Lung microvascular endothelial cell (primary cell): Measurements from ENCODE around the gene RNF215. TPM values are rescaled to one million over a fixed set of nuclear protein-coding genes. Genes with fewer than 3 reads are reported as not detected.
"Not testable (repeated sequence)": the region's sequence is repeated elsewhere in the genome, so short reads cannot be mapped to it uniquely, and the experiment has no call there.

Experiments
- DNase-seq, 2 donors: peaks; one replicate each; pipeline versions ENCODE4 v3.0.0 to v3.0.0-alpha.2; 2010; ENCODE audit warnings: low read depth in 2 of 2
- total RNA-seq: library from RNA; depleted of rRNA; stranded (reverse); fragments of >200 nt; gene quantifications from 2 replicates; pipeline ENCODE4 v1.2.1, GENCODE V29; 2014

RNF215 gene
- total RNA-seq, 1 donor from 2014 or later = 23.8 TPM

DNA sequence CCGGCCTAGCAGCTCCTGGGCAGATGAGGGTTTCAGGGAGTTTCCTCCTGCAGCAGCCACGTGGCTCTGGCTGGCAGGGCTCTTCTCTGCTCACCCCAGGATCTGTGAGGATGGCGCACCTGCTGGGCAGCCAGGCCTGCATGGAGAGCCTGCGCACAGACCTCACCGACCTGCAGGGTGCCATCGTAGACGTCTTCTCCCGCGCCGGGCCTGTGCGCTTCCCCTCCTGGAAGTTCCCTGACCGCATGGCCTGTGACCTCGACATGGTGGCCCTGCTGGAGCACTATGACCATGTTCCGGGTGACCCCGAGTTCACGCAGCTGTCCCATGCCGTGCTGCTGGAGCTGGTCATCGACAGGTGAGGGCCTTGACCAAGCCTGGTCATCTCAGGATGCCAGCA is 21.3 kb downstream of the RNF215 start:
- no peak for DNase-seq

DNA sequence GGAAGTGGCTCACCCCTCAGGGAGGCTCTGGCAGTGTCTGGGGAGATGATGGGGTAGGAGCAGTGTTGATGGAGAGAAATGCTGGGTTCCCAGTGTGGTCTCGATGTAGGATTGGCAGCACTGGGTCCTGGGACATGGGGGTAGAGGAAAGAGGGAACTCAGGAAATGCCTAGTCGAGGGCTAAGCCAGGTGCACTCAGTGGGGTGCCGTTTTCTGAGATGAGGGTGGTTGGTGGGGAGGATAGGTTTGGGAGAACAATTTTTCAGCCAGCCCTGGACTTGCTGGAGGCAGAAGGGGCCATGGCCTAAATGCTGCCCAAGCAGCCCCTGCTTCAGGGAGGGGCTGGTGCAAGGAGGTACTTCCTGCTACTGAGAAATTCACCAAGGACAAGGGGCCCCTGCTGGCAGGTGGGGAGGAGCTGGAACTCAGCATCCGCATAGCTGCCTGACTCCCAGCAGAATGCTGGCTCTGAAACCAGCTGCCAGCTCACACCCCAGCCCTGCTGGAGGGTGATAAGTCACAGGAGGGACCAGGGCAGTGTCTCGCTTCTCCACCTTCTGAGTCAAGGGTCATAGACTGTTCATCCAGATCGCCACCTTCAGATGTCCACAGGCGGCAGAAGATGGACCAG is 24.4 kb downstream of the RNF215 start:
- DNase-seq = no peak

DNA sequence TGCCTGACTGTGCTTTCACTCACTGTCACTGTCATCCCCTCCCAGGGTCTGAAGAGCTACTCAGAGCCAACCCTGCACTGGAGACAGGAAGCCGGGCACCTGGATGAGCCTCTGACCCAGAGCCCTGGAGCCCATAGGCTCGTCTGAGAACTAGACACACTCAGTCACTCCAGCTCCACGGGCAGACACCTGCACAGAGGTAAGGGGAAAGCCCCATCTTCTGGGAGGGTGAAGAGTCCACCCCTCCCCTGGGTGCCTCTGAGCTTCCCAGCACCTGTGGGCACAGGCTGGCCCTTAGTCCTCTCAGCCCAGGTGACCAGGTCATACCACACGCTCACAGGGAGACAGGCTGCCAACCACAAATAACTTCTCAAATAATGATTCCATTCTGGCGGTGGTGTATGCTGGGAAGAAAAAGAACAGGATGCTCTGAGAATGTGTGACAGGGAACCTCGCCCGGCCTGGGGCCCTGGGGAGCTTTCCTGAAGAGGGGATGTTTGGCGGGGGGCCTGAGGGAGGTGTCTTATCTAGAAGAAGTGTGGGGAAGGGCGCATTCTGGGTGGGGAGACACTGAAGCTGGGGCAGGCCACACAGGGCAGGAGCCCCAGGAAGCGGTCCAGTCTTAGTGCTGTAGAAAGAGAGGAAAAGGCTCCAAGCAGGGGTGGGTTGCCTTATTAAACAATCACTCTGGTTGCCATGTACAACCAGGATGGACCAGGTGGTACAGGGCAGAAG is 25.1 kb downstream of the RNF215 start:
- no peak for DNase-seq

DNA sequence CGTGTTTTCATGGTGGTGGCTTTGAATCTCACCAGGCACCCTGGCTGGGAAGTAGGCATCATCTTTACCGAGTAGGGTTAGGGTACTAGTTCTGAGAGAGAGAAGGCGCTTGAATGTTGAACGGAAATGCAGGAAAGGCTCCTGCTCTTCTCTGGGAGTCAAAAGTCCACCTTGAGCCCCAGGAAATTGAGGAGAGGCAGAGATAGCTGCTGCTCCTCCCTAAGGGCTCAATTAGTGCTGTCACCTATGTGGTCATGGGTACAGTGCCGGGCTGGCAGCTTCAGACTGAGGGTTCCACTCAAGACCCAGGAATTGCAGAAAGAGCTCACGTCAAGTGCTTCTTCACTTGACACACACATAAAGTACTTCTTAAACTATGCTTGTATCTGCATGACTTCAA is 28.7 kb downstream of the RNF215 start:
- DNase-seq = no peak

DNA sequence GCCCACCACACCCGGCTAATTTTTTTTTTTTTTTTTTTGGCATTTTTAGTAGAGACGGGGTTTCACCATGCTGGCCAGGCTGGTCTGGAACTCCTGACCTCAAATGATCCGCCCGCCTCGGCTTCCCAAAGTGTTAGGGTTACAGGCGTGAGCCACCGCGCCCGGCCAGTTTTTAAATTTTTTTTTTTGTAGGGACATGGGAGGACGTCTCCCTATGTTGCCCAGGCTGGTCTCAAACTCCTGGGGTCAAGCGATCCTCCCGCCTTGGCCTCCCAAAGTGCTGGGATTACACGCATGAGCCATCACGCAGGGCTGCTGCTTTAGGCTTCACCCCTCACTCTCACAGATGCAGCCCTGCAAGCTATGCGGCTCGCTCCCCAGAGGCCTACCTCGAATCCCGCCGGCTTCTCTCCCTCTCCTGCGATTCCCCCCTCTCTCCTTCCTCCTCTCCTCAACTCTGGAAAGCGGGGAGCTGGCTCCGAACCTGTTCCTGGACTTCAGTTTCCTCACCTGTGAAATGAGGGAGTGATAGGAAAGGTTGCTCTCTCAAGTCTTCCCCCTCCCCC is 29.5 kb downstream of the RNF215 start:
- DNase-seq = no peak

DNA sequence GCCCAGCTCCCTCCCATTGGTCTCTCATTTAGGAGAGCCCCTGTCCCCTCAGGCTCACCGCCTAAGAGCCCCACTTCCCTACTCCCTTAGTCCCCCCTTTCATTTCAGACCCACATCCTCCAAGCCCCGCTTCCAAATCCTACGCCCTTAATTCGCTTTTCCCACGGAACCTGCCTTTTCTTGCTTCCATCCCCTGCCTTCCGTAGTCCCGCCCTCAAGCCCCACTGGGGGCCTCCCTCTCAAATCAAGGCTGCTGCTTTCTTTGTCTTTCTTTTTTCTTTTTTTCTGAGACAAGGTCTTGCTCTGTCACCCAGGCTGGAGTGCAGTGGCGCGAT is 30.0 kb downstream of the RNF215 start:
- no peak for DNase-seq

DNA sequence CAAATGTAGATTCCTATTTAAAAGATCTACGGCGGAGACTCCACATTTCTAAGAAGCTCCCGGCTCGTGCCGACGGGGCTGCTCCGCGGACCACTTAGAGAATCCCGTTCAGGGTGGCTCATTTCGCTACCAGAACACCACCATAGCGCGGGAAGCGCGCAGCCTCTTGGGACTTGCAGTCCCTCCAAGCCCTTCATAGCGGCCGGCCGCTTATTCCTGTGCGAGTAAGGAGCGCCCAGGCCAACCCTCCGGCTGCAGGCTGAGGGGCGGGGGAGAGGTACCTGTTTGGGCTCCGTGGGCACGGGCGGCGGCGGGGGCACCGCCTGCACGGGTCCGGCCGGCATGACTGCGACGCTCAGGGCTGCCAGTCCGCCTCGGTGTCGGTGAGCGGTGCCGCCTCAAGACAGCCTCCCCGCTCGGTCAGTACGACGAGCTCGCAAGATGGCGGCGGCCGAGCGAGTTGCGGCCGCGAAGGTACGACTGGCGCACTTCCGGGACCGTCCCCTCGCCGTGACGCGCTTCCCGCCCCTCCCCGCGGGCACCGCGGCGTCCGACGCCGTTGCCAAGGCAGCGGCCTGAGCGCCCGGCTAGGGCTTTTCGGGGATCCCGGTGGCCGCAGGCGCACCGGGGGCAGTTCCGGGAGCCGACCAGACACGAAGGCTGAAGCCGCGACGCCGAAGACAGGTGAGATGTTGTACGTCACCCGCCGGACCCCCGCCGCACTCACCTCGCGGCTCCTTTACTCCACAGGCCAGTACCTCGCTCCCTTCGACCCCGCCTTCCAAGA is 30.6 kb downstream of the RNF215 start, which contains the start of the genes CCDC157 and SF3A1:
CCDC157 (plus strand) TSS at position 559 of the 787 bp plus-strand sequence. CDS start 8,994 bp downstream, outside the sequence.
SF3A1 (minus strand) TSS at position 446 of the 787 bp plus-strand sequence; CDS start at position 344, 102 bp downstream.
- DNase-seq = peak; percentile 95

DNA sequence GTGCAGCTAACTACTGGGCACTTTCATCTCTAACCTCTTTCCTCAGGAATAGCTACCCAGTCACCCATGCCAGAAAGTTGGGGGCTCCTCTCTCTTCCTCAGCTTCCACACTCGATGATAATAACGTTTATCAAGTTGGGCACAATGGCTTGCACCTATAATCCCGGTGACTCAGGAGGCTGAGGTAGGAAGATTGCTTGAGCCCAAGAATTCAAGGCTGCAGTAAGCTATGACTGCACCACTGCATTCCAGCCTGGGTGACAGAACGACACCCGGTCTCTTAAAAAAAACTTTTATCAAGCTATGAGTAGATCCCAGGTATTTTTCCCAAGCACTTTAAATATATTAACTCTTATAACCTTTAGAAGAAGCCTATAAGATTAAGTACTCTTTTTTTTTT is 32.6 kb downstream of the RNF215 start:
- DNase-seq = no peak

DNA sequence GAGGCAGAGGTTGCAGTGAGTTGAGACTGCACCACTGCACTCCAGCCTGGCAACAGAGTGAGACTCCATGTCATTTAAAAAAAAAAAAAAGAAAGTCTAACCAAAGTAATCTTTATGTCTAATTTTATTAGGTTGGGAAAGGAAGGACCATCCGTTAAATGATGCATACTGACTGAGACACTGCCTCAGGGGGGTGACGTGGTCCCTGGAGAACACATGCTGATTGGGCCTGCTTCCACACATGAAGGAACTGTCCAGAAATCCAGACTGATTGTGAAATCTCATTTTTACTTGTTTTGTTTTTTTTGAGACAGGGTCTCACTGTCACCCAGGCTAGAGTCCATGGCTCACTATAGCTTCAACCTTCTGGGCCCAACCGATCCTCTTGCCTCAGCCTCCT is 36.0 kb downstream of the RNF215 start:
- no peak for DNase-seq

DNA sequence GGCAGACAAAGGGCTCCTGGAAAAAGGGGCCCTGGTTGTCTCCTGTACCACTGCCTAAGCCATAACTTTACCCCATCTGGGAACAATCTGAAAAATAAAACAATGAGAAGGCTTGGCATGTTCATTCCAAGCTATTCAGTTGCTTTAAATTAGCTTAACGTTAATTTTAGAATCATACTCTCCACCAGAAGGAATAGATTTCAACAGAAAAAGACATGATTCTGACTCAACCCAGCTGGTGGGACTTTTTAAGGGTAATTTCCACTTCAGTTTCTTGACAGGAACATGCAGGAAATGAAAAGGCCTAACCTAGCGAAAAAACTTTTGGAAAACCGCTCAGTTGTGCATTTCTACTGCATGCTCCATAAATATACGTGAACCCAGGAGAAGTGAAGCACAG is 38.4 kb downstream of the RNF215 start:
- no peak for DNase-seq

DNA sequence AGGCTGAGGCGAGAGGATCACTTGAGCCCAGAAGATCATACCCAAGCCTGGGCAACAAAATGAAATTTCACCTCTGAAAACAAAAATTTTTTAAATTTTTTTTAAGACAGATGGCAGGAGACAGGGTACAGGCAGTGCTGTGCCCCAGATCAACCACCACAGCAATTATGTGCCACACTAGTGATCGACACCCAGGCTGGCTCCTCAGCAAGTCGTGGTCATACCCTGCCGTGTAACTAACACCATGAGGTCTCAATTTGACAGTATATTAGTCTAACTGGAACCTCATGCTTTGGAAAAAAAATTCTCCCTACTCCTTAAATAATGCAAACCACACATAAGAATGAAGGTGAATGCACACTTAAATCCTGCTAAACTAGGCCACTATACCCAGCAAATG is 38.8 kb downstream of the RNF215 start:
- no peak for DNase-seq

DNA sequence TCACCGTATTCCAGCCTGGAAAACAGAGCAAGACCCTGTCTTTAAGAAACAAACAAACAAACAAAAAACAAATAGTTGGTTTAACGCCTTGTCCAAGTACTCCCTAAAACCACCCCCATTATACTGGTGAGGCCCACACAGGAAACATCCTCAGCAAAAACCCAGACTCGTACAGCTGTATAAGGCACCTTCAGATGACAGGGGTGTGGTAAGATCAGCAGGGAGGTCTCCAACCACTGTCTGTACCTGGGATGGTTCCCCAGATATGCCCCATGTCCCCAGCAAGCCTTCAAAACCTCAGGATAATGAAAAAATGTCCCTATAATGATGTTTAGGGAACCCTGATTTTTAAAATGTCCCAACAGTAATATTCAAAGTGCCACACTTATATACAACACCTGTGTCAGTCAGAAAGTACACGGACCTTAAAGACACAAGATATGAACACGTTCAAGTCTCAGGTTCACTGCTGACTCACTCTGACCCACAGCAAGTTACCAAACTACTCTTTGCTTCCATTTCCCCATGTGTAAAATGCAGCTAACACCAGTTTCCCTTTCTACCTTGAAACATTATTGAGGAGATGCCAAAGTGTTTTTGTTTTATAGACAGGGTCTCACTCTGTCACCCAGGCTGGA is 39.8 kb downstream of the RNF215 start:
- no peak for DNase-seq

DNA sequence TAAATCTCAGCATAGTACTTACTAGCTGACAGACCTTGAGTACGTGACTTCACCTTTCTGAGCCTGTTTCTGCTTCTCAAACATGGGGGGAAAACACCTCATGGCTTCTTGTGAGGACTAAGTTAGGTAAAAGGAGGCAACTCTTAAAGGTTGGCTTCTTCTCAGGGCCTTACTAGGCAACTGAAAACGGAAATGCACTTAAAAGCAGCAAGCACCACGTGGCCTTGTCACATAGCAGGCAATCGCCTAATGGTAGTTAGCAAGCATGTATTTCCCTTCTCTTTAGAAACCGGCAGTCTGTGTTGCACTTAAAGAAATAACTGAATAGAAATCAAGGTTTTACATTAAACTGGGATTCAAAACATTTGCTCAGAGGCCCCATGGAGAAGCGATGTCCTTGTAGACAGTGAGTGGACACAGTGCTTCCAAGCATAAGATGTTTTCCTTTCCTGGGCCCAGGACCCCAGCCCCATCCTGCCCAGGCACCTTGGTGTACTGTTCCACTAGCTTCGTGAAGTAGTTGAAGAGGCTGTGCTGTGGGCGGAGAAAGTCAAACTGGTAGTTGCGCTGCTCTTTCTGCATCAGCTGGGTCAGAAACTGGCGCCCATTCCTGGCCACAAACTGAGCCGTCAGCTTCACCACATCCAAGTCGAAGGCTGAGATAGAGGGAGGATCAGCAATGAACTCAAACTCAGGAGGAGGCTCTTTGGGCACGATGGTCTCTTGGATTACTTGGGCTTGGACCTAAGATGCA is 42.6 kb downstream of the RNF215 start:
- DNase-seq = no peak

DNA sequence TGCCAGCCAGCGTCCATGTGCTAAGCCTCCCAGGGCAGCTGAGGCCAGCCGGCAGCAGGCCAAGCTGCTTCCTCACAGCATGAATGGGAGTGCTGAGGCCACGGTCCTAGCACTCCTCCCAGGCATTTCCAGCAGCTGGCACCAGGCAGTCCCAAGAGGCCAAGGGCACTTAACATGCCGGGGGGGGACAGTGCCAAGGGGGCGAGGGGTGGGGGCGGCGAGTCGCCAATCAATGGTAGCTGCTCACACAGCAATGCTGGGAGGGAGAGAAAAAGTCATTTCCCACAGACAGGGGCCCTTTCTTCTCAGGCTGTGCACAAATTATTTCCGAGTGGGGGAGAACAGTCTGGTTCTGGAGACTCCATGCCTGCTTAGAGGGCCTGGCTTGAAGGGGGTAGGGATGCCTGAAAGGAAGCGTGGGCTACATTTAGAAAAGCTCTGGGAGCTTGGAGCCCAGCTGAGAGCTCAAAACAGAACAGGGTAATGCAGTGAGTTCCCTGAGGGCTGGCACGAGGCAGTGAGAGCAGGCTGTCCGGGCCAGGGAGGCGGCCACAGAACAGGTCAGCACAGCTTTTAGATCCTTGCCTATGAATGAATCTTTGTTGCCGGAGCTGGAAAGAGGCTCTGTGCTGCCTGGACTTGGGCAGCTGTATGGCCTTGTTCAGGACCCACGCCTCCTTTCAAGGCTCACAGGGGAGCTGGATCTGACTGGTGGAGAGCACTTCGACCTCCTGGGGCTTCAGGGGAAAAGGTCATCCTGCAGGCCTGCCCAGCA is 46.1 kb downstream of the RNF215 start:
- no peak for DNase-seq

DNA sequence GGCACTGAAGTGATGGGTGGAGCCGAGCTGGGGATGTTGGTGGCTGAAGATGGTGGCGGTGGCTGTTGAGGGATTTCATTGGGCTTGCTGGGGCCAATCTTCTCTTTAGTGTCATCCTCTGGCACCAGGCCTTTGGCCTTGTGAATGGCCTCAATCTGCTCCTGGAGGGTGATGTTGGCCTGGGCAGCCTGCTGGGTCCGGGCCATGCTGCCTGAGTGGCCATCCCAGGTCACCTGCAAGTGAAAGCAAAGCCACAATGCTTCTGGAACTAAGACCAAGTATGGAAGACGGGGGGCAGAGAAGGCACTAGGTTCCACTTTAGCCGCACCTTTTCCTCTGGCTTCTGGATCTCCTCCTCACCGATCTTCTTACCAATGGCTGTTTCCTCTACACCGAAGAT is 48.4 kb downstream of the RNF215 start:
- no peak for DNase-seq

DNA sequence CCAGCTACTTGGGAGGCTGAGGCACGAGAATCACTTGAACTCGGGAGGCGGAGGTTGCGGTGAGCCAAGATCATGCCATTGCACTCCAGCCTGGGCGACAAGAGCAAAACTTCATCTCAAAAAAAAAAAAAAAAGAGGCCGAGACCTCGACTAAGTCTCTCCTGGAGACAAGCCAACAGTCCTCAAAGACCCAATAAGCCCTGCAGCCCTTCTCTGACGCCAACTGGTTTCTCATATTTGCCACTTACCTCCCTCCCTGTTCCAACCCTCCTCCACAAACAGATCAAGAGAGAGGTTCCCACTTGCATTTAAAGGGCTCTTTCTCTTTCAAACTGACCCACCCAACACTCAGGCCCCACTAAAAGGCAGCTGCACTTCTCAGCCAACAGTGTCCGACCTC is 48.9 kb downstream of the RNF215 start:
- not testable (repeated sequence) for DNase-seq

DNA sequence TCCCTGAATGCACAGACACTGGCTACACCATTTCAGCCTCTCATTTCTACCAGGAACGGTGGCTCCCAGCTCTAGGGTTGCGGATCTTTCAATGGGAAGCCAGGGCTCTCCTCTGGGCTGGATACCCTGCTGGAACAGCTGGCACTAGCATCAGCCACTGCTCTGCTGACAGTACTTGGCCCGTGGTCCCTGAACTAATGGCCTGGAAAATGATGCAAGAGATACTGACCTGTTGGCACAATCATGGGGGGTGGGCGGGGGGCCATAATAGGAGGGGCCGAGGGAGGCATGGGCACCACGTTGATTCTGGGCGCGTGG is 49.8 kb downstream of the RNF215 start:
- DNase-seq = no peak

DNA sequence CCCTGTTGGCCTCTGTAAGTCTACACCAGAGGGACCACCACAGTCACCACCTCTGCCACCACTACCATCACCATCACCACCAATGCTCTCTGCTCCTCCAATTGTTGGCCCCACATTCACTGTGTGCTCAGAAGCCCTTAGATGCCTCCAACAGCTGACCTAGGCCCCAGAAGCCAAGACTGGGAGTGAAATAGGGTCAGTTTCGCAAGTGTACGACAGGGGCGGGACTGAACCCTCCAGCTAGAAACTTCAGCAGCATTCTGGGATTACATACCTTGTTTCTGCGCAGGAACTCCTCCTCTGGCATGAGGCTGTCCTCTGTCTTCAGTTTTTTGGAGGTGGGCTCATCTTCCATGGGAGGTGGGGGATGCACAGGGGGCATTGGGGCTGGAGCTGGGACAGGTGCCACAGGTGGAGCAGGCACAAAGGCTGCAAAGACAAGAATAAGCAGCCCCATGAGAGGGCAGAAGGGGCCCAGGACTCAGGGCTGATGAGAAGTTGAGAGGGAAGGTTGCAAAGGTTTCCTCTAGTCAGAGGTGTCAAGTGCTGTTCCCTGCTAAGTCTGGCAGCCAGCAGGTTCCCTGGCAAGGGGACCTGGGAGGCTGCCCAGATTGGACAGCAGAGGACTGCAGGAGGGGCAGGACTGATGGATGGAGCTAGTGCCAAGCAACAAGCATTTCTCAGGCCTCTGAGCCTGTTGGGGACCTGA is 50.3 kb downstream of the RNF215 start:
- no peak for DNase-seq

DNA sequence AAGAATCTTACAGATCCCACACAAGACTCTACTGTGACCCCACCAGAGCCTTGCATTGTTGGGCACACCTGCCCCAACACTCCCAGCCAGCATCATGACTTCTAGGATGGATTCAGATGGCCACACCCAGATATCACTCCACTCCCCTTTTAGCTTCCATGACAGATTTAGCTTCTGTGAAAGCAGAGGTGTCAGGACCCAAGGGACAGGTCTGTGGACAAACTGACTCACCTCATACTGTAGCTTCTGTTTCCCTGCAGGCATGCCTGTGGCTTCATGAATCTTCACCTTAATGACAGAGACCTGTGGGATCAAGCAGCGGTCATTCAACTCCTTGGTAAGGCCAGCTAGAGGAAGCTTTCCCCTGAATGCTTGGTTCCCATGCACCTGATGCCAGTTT is 52.0 kb downstream of the RNF215 start:
- DNase-seq = no peak

DNA sequence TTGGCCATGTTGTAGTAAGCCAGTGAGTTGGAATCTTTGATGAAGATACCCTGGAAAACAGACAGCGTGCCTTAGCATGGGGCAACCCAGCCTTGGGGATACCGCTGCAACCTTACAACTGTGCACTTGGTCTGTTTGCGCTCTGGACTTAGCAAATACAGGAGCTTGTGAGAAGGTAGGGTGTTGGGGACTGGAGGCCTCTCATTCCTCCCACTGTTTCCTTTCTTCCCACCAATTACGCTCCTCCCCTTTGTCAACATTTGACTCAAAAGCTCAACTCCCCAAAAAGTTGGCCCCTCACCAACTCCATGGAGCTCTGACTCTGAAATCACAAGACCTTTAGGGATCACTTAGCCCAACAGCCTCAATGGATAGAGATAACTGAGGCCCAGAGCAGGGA is 52.6 kb downstream of the RNF215 start:
- DNase-seq = no peak
